NCI-H510A (cell line): Measurements from ENCODE around the gene PLEKHG5.
"Not testable (repeated sequence)": the region's sequence is repeated elsewhere in the genome, so short reads cannot be mapped to it uniquely, and the experiment has no call there.

ENCODE experiments used
- DNase-seq: peaks from one replicate; lab custom pipeline; 2025; lab: John Stamatoyannopoulos, UW

Gene PLEKHG5

DNA sequence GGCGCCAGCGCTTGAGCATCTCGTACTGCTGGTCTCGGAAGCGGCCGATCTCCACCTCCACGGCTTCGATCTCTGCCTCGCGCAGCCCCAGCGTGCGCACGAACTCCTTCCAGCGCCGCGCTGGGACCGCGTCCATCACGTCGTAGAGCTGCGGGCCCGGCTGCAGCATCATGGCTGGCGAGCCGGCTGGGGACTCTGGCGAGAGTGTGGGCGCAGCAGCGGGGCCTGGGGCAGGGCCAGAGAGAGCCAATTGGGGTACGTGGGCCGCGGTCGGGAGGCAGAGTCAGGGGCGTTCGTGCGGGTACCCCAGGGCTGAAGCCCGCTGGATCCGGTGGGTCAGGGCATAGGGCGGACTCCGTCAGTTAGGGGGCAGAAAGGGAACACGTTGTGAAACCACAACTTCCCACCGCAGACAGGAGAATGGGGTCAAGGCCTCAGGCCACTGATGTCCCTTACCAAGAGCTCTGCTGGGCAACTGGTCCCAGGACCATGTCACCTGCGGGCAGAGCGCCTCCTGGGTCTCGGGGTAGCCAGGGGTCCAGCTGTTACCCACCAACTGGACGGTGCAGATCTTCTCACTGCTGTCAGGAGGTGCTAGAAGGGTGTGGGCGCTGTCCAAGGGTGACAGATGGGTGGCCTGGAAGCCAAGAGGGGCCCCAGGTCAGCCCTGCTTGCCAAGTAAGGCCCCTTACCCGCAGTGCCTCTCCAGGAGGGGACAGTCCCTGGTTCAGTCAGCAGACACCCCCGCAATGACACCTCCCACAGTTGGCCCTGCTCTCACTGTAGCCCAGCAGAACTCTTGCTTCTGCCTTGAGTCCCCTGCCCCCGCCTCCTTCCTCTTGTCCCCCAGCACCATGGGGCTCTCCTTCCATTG, 29.7 kb downstream of the PLEKHG5 start:
- no peak for DNase-seq

DNA sequence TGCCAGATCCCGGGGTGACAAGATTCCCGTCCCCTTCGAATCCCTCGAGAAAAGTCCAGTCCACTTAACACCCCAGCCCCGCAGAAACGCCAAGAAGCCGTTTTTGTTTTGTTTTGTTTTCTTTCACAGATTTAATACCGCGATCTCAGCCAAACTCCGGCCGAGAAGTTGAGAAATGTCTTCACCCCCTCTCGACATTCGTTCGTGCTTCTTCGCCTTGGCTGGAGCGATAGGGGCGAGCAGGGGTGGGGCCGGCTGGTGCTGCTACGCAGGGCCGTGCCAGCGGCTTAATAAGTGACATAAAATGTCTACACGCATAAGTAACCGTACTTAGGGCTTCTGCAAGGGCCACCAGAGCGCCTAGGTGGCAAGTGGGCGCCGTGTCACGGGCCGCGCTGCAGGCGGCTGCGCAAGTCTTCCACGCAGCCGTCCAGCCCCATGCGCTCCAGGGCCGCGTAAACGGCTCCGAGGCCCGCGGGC, 30.4 kb downstream of the PLEKHG5 start:
- no peak for DNase-seq

DNA sequence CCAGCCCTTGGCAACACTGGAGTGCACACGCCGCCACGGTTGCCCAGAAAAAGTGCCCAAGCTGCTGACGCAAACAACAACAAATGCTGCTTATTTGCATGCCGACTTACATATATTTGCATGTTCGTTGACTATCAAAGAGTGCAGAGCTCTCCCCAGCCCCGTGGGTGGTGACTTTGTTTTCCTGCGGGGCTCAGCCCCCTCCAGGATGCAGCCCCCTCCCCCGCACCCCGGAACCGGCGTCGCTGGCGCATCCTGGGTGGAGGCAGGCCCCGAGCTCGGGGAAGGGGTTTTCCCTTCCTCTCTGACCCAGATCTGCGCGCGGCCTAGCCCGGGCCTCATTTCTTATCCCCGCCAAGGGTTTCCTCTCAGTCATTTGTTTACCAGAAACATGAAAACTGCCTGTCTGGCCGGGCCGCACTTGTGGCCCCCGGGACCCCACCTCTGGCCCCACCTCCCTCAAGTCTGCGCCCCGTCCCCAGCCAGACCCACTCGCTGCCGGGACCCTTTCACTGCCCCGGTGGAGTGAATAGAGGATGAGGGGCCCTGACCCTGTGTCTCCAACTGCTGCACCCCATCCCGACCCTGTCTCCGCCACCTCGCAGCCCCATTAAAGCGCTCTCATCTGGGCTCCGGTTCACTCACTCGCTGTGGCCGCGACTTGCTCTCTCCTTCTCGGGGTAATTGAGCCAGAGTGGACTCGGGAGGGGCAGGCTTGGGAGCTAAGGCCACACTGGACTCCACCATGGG, 31.0 kb downstream of the PLEKHG5 start:
- DNase-seq = no peak

DNA sequence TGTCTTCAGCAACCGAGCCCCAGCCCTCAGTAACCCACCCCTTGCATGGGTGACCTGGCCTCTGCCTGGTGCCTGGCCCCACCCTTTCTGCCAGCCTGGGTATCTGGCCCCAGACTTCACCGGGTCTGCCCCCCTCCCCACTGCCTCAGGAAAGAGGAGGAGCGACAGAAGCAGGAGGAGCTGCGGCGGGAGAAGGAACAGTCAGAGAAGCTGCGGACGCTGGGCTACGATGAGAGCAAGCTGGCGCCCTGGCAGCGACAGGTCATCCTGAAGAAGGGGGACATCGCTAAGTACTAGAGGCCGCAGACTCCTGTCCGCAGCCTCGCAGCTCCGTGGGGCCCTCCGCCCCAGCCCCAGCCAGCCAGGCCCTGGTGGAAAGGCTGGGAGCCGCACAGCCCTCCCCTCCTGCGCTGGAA, 31.6 kb downstream of the PLEKHG5 start:
- no peak for DNase-seq

DNA sequence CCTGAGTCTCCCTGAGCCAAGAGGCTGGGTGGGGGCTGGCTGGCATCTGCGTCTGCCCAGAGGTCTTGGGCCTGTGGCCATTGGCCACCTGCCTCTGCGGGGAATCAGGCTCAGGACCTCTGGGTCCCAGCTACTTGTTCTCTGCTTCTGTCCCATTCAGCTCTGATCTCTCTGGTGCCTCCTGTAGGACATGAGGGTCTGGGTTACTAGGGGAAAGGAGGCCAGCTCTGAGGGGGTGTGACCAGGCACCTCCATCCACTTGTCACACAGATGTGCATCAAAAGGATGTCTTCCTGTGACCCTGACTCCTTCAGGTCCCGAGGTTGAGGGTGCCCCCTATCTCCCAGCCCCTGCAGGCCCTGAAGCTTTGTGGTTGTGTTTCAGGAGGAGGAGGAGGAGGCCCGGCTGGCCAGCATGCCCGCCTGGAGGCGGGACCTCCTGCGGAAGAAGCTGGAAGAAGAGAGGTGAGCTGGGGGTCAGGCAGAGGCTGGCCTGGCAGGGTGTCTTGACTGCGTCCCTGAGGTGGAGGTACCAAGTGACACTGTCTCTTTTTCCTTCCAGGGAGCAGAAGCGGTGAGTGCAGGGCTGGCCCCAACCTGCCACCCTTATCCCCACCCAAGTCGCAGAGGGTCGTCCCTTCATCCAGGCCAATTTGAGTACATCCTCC, 34.5 kb downstream of the PLEKHG5 start:
- DNase-seq = no peak

DNA sequence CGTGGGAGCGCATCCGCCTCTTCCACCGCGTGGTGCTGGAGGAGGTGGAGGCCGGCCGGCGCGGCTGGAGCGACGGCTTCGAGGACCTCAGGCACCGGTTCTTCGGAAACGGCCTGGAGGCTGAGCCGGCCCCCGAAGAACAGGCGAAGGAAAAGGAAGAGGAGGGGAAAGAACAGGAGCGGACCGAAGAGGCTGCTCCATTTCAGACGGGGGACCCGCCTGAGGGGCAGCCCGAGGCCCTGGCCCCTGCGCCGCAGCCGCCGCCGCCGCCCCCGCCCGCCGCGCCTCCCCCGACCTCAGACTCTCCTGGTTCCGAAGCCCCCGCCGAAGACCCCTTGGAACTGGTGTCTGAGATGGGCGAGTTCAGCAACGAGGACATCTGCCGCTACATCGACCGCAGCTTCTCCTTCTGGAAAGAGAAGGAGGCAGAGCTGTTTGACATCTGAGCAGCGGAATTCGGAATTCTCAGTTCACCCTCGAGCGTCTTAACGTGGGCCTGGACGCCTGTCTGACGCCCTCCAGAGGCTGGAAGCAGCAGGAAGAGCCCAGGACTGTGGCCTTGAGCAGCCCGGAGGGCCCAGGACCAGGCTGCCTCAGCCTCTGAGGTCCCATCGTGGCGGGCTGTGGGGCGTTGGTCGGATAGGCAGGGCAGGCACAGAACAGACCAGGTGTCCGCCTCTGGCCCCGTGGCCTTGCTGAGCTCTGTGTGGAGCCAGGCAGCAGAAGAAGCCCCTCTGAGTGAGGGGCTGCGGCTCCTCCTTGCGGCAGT, 35.5 kb downstream of the PLEKHG5 start:
- not testable (repeated sequence) for DNase-seq

DNA sequence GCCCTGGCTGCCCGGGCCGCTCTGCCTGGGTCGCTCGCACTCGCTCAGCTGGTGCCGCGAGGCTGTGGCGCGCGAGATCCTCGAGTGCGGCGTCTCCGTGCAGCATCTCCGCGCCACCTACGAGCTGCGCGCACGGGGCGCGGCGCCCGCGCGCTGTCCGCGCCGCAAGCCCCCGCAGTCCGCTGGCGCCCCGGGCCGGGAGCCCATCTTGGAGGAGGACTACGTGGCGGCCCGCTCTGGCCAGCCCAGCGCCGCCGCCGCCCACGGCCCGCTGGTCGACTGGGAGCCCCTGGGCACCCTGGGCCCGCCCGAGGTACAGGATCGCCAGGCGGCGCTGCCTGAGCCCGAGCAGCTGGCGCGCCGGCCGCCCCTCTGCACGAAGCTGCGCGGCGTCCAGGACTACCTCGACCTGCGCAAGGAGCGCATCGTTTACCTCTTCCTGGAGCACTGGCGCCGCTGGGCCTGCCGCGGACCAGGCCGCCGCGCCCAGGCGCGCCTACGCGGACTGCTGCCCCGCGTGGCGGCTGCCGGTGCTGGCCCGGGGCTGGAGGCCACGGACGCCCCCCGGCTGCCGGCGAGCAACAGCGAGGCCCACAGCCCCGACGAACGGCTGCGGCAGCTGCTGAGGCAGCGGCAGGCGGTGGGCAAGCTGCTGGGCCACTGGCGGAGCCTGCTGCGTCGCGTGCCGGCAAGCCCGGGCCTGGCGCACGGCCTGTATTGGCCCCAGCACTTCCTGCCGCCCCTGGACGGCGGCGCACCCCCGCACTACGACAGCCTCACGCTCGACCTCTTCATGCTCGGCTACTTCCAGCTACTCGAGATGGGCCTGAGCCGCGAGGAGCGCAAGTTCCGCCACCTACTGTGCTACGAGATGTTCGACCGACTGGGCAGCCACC, 36.4 kb downstream of the PLEKHG5 start:
- DNase-seq = no peak

DNA sequence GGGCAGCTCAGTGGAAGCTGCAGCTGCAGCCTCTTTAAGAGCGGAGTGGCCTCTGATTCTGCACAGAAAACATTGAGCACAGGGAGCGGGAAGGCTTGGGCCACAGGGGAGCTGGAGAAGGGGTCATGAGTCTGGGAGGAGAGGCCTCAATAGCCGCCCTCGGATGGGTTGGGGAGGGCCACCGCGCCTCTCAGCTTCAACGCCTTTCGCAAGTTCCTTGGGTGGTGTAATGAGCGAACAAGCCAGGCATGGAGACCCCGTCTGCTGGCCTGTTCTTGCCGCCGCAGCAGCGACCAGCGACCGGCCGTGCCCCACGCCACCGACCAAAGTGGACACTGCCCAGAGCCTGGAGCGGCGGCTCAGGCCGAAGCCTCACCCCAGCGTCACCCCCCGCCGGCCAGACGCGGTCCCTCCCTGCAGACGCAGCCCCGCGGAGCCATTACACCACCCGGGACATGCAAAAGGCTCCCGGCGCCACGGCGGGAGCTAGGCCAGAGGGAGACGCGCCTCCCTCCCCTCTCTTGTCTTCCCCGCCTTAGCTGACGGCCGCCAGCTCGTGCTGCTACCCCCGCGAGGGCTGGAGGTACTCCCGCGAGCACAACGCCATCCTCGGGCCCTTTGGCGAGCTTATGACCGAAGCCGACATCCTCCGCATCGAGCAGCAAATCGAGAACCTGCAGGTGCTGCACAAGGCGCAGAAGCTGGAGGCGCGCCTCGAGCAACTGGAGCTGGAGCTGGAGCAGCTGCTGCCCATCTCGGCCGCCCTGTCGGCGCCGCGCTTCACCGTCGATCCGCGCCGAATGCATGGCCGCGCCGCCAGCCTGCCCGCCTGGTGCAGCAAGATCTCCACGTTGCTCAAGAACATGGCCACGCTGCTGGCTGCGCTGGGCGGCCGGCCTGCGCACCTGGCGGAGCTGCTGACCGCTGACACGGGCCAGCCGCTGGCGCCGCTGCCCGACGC, 37.3 kb downstream of the PLEKHG5 start:
- DNase-seq = not testable (repeated sequence)

DNA sequence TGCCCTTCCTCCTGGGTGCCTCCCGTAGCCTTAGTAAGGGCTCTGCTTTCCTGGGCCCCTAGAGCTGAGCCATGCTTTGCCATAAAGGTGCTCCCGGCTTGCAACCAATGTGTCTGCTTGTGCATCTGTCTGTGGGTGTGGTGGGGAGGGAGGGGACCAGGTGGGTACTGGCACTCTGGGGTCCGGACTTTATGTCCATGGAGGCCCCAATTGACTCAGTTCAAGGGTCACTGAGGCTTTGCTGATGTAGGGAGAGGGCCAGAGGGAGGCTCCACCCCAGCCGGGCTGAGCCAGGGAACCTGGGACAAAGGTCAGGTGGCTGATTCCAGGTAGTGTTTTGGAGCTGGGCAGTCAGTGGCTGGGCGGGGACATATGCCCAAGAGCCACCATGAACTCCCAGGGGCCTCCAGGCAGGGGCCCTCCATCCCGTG, 40.5 kb downstream of the PLEKHG5 start:
- DNase-seq = no peak

DNA sequence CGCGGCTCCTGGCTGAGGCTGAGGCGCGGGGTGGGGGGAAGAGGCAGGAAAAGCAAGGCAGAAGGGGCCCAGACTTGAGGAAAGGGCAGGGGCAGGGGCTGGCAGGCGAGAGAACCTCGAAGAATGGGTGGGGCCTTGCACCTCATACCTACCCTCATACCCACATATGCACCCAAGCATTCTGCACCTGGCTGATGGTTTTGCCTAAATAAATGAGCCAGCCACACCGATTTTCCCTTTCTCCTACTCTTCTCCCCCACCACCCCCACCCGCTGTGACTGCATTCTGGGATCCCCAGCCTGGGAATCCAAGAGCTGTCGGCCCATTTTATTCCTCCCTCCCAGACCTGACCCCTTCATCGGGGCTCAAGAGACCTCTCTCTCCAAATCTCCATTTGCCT, 41.0 kb downstream of the PLEKHG5 start:
- DNase-seq = not testable (repeated sequence)

DNA sequence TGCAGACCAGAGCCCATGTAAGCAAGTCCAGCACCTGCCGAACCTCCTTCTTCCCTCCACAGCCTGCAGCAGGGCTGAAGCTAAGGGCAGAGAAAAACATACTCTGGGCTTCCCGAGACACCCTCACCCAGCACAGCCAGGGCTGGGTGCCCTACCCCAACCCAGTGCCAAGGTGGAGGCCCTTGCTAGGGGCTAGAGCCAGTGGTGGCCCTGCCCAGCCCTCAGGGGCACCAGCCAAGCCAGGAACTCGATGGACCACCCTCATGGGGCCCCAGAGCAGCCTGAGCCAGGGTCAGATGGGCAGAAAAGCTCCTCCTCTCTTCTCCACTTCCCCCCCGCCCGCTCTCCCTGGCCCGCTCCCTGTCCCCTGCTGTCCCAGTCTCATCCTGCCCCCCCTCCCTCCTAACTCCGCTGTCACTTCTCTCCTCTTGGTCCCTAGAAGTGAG, 41.4 kb downstream of the PLEKHG5 start:
- no peak for DNase-seq

DNA sequence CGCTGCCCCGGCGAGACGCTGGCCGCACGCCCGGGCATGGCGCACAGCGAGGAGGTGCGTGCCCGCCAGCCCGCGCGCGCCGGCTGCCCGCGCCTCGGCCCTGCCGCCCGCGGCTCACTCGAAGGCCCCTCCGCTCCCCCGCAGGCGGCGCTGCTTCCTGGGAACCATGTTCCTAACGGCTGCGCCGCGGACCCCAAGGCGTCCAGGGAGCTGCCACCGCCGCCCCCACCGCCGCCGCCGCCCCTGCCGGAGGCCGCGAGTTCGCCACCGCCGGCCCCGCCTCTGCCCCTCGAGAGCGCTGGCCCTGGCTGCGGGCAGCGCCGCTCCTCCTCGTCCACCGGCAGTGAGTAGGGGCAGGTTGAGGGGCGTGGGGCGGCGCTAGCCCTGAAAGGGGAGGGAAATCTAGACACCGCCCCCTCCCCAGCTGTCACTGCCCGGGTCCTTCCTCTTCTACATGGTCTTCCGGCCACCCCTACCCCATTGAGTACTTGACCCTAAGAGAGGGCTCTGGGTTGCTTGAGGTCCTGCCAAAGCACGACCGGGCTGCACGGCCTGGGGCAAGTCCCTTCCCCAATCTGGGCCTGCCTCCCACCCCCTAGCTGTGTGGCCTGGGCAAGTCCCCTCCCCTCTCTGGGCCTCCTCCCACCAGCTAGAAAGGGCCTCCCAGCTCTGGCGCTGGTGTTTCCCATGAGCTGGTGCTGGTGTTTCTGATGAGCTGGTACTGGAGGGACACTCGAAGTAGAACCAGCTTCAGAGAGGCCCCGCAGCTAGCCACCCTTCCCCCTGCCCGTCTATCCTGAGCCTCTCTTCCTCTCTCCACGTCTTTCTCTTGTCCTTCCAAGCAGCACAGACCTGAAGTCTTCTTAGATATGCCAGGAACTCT, 42.5 kb downstream of the PLEKHG5 start:
- peak; percentile 79 for DNase-seq

DNA sequence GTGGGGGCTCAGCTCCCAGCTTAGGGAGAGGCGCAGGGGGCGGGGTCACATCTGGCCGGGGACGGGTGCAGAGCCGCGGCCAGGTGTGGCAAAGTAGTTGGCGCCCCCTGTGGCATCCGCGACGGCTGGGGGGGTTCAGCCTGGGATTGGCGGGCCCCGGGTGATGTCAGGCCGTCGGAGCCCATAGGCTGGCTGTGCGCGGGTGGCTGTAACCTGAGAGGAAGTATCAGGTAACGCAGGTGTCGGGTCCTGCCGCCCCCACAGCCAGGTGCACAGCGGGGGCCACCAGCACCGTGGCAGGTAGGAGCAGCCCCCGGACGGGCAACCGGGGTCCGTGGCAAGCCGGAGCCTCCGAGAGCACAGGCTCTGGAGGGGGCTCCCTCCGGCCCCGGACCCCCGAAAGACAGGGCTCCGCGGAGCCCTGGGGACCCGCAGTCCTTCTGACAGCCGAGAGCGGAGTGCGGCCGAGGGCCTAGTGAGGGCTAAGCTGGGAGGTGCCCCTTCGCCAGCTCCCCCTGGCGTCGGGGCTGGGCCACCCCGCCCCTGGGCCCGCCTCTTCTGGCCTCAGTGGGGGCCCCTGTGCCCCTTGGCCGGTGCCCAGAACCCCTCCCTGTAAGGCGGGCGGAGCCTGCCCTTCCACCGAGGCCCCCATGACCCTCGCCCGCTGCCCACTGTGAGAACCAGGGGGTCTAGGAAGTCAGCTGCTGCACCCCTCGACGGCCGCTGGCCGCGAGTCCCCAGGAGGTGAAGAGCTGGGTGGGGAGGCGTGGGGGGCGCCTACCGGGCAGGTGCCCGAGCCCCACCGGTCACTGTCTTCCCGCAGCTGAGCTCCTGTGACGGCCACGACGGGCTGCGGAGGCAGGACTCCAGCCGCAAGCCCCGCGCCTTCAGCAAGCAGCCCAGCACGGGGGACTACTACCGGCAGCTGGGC, 43.4 kb downstream of the PLEKHG5 start:
- peak; percentile 97 for DNase-seq

DNA sequence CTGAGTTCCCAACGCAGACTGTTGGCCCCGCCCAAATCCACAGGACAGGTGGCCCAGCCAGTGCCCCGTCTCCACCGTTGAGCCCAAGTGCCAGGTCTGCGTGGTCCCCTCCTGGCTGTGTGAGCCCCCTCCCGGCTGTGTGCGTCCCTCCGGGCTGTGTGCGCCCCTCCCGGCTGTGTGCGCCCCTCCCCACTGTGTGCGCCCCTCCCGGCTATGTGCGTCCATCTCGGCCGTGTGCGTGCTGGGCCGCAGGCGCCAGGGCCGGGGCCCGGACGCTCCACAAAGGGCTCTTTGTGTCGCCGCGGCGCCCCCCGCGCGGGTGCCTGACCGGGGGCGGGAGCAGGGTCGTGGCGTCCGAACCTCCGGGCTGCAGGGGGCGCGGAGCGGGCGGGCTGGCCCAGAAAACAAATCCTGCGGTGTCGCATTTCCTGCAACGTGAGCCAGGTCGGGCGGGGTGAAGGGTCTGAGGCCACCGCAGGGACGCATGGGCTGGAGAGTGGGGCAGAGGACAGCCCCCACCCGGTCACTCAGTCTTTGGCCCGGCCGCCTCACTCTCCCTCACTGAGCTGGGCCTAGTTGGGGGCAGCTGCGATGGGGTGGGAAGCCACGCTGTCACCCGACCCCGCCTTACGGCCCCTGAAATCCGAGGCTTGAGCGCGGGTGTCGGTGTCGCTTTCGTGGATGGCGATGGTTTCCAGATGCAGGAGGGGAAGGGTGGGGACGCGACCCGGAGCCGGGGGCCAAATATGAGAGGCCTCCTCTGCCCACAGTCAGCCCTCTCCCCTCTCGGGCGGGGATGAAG, 44.2 kb downstream of the PLEKHG5 start:
- peak; percentile 72 for DNase-seq

DNA sequence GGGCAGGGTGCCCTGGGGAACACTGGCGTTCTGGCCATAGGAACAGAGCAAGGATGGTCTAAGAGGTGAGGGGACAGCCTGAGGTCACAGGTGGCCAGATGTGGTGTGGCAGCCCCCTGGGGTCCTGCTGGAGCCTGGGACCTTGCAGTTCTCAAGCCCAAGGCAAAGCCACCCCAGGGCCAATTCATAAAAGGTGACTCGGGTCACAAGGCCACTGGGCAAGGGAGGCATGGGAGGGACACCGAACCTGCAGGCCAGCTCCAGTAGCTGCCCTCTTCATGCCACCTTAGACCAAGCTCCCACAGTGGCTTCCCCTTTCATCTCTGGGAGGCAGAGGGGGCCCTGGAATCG, 44.8 kb downstream of the PLEKHG5 start:
- no peak for DNase-seq

DNA sequence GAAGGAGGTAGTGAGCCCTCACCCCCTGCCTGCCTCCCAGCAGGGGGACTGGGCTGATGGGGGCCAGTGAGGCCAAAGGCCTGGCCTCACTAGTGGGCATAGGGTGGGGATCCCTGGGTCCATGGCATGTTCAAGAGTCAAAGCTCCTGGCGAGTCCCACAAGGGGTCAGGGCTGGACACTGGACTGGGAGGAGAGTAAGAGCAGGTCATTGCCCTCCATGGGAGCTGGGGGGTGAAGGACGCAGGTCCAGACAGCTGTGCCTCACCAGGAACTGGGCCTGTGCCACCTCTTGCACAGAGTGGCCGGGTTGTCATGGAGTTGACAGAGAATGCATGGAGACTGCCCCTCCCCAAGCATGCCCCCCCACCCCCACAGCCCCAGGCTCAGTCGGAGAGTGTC, 45.5 kb downstream of the PLEKHG5 start:
- DNase-seq = not testable (repeated sequence)
